HG03460 (cell line): ENCODE data around the gene CPED1.
"Not testable (repeated sequence)": the region's sequence is repeated elsewhere in the genome, so short reads cannot be mapped to it uniquely, and the experiment has no call there.

Source experiments
- ATAC-seq: cut with Tn5 transposase; IDR thresholded peaks from one replicate; pipeline ENCODE4 v1.9.1; 2021; ENCODE audit not compliant: unreplicated experiment

CPED1 gene

DNA sequence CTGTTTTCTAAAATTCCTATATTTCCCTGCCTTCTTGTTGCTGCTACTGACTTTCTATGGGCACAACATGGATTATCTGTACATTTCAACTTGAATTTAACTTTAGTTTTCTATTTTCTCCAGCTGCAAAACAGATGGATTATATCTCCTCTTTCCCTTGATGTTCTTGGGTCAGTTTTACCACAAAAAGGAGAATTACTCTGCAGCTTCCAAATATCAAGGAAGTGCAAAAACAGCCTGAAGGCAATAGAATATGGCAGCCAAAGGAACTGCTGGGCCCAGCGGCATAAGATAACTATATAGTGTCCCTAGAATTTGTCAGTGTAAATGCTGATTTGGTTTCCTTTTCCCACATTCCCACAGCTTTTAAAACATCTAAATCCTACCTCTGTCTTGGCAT lies 29.1 kb downstream of the CPED1 start:
- no peak for ATAC-seq

GRCh38 chr7:121019018-121019417 lies 30.5 kb downstream of the CPED1 start:
- no peak for ATAC-seq

- ATAC-seq, result no peak
Observed at GRCh38 chr7:121020249-121020988, 31.9 kb downstream of the CPED1 start.

- ATAC-seq, result no peak
Observed at GRCh38 chr7:121020989-121021969, 32.8 kb downstream of the CPED1 start.

DNA sequence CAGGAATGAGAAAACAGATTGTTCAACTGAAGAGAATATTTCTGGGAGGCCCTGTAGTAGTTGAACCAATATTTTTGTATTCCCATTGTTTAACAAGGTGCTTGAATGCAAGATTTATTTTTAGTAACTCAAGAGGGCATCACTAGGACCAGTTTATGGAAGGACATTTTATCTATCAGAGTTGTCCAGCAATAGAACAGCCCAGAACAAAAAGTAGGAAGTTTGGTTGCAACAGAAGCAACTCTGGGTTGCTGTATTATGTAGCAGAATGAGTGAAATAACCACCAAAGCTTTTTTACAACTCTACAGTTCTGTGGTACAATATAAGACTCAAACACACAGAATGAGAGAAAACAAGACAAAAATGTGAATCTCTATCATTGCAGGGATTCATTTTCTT lies 34.7 kb downstream of the CPED1 start:
- no peak for ATAC-seq

DNA sequence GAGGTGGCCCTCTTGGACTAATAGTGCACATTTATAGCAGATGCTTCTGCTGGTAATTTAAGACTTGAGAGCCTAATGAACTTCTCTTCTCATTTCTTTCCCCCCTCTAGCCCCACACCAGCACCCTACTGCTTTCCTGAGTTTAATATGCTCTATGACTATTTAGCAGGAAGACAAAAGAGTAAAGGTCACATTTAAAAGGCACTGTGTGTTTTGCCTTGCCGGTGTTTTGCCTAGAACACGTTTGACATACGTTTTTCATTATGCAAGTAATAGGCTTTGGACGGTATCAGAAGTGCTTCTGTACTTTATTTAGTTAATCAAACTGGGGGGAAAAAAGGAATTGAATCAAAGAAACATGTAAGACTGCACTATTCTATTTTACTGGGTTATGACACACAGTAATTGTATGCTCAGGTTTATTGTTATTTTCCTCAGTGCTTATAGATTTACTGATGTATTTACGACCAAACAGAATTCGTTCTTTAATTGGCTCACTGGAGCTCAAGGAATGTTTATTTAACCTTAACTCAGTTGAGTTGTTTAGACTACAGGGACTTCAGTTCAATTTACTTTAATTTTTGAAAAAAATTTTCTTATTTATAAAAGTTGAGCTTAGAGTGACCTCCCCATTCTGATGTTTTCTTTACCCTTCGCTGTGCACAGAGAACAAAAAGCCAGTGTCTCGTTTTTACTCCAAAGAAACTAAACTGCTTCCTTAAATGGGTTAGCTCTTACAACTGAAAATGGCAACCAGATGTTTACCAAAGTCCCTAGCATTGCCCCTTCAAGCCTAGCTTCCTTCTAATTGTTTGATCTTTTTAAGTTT lies 35.4 kb downstream of the CPED1 start:
- no peak for ATAC-seq

DNA sequence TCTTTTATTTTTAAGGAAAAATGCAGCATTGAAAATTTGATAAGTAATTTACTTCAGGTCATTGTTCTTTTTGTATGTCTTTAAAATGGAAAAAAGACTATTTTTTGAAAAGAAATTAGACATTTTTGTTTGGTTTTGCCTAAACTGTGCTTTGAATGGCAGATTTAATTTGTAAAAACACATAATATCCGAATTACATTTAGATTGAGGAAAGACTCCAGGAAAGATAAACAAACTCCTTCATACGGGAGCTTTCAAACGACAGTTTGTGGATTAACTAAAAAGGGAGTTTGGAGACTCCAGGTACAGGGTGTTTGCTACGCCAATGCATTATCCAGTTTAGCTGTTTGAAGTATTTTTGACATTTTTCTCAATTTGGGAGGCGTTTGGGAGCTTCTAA lies 36.1 kb downstream of the CPED1 start:
- ATAC-seq, result no peak

GRCh38 chr7:121026159-121026558 lies 37.6 kb downstream of the CPED1 start:
- no peak for ATAC-seq

DNA sequence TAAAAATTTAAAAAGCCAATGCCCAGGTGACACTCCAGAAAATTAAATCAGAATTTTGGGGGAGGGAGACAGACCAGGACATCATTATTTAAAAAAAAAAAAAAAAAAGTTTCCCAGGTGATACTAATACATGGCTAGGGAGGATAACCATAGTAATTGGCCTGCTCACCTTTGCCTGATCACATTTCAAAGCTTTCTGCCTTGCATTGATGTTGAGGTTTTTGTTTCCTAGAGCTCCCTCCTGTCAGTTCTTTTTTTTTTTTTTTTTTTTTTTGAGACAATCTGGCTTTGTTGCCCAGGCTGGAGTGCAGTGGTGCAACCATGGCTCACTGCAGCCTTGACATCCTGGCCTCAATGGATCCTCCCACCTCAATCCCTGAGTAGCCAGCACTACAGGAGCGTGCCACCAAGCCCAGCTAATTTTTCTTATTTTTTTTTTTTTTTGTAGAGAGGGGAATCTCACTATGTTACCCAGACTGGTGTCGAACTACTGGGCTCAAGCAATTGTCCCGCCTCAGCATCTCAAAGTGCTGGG lies 38.1 kb downstream of the CPED1 start:
- ATAC-seq, result no peak

GRCh38 chr7:121027761-121028669 lies 39.5 kb downstream of the CPED1 start:
- ATAC-seq, result no peak

GRCh38 chr7:121029302-121029701 lies 40.8 kb downstream of the CPED1 start:
- ATAC-seq, result no peak

DNA sequence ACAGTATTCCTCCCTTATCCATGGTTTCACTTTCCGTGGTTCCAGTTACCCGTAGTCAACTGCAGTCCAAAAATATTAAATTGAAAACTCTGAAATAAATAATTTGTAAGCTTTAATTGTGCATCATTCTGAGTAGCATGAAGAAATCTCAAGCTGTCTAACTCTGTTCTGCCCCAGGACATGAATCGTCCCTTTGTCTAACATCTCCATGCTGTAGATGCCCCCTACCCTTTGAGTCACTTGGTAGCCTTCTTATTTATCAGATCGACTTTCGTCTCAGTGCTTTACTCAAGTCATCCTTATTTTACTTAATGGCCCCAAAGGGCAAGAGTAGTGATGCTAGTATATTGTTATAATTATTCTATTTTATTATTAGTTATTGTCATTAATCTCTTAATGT lies 41.8 kb downstream of the CPED1 start:
- ATAC-seq, result no peak

DNA sequence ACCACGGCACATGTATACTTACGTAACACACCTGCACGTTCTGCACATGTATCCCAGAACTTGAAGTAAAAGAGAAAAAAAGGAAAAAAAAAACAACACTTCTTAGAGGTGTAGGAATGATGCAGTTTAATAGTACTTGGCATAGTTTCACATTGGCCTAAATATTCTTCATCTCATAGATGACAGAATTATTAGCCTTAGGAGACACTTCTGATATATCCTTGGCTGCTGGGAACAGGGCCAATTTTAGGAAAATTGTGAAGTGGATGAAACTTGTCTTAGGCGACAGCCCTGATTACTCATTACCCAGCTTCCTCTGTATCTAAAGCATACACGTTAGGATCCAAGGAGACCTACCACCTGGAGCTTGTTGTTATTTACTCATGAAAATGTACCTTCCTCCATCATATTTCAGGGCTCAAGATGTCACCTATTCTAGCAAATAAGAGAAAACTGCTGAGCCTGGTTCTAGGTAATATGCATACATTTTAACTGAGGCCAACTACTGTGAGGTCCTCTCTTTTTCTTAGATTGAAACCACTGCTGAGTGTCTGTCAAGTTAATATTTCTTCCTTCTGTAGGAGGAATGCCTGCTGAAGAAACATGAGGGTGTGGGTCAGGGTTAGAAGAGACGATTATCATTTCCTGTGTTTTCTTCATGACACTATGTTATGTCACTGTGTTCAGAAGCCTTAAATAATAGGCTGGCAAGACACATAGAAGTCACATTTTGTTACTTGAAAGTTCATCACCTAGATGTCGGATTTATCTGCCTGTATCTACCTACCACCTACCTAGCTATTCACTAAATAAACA lies 44.3 kb downstream of the CPED1 start:
- no peak for ATAC-seq

GRCh38 chr7:121034929-121035328 lies 46.4 kb downstream of the CPED1 start:
- ATAC-seq, result no peak

DNA sequence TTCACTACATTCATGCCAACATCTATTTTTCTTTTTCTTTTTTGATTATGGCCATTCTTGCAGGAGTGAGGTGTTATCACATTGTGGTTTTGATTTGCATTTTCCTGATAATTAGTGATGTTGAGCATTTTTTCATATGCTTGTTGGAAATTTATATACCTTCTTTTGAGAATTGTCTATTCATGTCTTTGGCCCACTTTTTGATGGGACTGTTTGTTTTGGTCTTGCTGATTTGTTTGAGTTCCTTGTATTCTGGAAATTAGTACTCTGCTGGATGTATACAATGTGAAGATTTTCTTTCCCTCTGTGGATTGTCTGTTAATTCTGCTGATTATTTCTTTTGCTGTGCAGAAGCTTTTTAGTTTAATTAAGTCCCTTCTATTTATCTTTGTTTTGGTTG lies 48.3 kb downstream of the CPED1 start:
- not testable (repeated sequence) for ATAC-seq

- ATAC-seq, result not testable (repeated sequence)
Observed at GRCh38 chr7:121037329-121037728, 48.8 kb downstream of the CPED1 start.

- no peak for ATAC-seq
Observed at GRCh38 chr7:121037957-121038716, 49.6 kb downstream of the CPED1 start.
